ENCODE results near the gene COLEC12.

The COLEC12 gene

GRCh38 chr18:473802-474201 is 26.7 kb downstream of the COLEC12 start:
- DNase-seq: no peak

GRCh38 chr18:471716-472115 is 28.8 kb downstream of the COLEC12 start:
- DNase-seq: no peak

DNA sequence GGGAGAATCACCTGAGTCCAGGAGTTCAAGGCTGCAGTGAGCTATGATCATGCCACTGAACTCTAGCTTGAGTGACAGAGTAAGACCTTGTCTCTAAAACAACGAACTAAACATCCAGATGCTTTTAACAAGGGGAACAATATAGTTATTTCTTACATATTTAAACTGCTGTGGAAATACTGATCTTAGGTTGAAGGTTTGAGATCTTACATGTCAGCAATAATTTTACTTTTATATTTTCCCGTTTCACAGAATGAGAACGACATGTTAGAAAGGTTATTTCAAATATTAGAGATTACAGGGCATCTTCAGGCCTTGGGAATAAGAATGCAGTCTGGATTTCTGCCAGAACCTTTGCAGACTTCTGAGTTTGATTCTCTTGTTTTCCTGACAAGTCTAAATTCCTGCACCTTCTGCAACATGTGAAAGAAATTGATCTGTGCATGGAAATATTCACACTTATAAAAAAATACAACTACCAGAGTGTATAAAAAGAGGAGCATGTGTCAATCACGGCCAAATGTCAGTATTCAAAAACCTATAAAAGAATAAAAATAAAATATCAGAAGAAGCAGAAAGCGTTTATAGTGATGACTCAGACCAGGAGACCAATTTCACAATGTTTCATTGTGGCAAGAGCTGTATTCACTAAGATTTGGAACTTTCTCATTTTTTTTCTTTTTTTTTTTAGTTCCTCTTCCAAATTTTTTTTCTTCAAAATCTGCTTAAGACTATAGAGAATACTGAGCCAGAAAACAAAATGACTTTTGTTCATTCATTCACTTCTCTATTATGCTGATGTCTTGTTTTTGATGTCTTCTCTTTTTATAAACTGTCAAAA is 29.6 kb downstream of the COLEC12 start:
- no peak for DNase-seq

GRCh38 chr18:468955-469790 is 31.3 kb downstream of the COLEC12 start:
- no peak for DNase-seq

DNA sequence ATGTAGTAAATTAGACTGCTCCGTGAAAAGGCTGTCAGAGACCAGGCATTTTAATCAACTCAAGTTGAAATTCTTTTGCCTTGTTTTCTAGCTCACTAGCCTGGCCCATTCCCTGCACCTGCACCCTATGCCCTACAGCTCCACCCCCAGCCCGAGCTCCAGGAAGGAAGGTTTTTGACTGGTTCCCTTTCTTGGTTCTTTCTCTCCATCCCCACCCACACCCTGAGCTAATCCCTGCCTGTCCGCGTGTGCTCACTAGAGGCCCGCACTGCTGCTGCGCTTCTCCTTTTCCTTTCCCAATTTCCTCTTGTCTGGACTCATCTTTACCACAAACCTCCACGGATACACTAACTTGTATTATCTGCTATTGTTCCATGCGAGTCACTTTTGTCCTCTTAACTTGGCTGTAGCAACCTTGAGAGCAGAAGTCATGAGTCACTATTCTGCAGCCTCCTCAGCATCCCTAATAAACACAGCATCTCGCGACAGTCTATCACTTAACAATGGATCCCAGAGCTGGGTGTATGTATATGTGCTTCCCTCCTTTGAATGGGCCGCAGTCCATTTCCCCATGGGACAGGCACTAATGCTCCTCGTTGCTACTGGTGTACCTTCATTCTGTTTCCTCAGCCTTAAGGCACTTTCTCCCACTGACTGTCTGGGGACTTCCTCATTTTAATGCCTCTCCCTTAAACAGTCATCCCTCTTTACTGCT is 36.5 kb downstream of the COLEC12 start:
- DNase-seq: no peak

DNA sequence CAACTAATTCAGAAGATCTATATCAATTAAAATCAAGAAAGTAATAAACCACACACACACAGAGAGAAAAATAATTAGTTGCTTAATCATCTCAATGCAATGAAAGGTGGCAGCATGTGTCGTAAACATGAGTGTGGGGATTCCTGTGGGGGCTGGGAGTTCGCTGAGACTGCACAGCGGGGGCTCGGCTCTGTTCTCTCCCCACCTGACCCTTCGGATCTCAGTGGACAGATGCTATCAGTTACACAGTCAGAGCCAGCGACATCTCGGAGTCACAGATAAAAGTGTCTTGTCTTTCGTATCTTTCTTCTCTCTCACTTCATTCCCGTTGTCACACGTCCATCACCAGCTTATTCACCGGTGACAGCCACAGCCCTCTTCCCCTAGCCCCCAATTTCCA is 37.1 kb downstream of the COLEC12 start:
- DNase-seq: no peak

DNA sequence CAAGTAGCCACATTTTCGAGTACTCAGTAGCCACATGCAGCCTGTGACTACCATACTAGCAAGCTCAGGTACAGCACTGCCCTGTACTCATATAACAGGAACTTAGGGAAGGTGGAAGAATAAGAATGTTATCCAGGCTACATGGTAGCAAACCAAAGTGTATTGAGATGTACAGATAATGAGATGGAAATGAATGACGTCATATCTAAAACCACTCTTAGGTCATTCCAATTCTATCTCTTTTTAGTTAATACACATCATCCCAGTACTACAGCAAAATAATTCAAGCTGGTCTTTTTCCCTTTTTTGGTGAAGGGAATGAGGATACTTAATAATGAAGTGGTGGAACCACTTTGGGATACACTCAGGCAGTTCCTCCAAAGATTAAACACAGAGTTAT is 38.7 kb downstream of the COLEC12 start:
- no peak for DNase-seq

GRCh38 chr18:460791-461190 is 39.7 kb downstream of the COLEC12 start:
- no peak for DNase-seq

- DNase-seq: no peak
Observed at GRCh38 chr18:459814-460593, 40.5 kb downstream of the COLEC12 start.

- DNase-seq: no peak
Observed at GRCh38 chr18:457521-458412, 42.7 kb downstream of the COLEC12 start.

DNA sequence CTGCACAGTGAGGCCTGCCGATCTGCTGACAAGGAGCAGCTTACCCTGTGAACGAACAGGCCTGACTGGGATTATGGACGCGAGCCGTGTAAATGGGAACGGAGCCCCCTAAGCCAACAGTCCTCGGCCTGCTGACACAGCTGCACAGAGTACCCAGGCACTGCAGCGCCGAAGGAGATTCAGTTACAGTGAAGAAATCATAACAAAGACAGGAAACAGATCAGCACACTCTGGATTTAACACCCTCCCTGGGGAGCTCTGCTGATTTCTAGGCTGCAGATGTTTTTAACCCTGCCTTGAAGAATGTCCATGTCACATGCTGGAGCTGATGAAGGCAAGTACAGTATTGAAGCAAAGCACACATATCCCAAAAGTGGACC is 43.4 kb downstream of the COLEC12 start:
- peak; percentile 4 for DNase-seq

DNA sequence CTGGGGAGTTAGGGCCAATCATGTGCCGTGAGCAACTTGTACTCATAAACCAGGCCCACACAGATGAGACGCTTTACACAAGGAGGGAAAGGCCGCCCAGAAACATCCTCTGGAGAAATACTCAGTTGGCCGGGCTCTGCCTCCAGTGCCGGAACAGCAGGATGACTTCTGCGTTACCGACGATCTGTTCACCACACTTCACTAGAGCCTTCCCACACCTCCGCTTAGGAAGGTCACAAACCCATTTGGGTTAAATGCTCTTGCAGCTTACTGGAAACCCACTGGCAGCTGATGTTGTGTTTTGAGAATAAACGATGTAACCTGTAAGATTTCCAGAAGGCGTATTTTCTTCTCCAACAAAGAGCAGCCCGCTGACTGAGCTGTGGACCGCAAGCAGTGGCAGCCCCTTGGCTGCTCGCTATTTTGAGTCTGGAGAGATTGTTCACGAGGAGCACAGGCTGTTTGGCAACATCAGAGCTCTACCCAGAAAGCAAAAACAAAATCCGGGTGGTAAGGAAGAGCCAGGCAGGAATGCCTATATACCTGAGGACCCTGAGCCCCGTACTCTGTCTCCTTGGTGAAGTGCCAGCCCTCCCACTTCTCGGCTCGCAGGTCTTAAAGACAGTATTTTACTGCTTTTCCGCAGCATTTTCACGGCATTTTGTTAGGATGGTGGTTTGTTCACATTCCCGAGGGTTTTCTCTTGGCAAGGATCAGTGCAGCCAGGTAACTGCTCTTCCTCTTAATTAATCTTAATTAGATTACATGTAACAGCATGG is 44.0 kb downstream of the COLEC12 start:
- no peak for DNase-seq

- no peak for DNase-seq
Observed at GRCh38 chr18:453400-453799, 47.1 kb downstream of the COLEC12 start.

DNA sequence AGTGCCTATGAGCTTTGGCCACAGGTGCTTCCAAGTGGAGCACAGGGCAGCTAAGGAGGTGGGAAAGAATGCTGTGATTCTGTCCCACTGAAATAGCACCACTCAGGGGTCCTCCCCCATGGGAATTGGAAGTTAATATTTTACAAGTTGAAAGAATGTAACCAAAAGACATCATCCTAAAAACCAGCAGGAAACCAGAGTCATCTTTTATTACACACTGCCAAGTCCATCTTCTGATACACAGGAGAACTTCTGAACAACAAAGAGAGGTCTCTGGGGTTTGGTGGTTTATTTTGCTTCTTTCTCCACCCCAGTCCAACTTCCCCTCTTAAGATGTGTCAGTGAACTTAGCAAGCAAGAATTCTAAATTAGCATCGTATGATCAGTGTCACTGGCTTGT is 47.7 kb downstream of the COLEC12 start:
- DNase-seq: no peak

GRCh38 chr18:449374-449773 is 51.1 kb downstream of the COLEC12 start:
- DNase-seq: no peak

DNA sequence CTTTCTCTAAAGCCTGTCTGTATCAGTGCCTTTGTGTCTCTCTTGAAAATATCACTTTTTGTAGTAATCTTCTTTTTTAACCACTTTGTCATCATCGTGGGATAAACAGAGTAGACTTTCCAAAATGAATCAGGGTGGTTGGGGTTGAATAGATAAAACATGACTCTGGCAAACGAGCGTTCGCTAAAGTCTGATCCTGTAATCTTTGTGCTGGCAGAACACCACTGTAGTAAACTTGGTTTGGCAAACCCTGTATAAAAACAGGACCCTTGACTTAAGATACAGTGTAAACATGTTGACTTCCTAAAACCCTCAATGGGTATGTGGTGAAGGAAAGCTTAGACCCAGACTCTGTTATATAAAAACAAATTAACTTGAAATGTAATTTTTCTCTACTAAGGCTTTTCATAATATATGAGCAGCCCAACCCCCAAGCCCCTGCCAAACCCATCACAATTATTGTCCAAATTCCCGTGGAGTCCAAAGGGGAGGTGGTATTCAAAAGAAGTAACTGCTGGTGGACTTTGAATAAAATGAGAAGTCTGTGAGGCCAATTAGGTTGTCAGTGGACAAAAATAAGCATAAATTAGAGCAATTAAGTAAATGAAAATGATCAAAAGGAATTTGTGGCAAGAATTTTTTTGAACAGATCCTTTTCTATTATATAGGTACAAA is 52.2 kb downstream of the COLEC12 start:
- no peak for DNase-seq

- DNase-seq: no peak
Observed at GRCh38 chr18:446941-447560, 53.5 kb downstream of the COLEC12 start.

DNA sequence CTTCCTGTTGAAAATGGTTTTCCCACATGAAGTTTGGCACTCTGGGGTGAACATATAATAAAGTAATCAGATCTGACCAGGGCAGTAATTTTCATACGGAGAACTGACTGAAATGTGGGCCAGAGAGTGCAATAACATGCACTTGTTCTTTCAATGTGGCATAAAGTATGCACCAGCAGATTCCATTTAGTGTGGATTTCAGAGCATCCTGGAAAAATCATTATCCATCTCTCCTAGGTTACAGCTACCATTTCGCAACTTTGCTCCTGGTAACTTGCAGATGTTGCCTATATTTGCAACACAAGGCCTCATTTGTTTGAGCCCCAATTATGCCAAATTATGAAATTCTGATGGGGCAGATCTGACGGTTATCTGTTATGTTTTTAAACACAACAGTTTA is 55.4 kb downstream of the COLEC12 start:
- no peak for DNase-seq

DNA sequence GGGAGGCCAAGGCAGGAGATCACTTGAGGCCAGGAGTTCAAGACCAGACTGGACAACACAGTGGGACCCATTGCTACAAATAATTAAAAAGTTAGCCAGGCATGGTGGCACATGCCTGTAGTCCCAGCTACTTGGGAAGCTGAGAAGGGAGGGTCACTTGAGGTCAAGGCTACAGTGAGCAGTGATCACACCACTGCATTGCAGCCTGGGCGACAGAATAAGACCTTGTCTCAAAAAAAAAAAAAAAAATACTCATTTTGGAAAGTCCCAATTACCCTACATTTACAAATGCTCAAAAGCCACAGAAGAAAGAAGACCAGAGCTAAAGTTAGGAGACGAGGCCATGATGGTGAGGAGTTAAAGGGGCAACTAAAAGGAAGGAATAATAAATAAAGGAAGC is 61.9 kb downstream of the COLEC12 start:
- DNase-seq: no peak

DNA sequence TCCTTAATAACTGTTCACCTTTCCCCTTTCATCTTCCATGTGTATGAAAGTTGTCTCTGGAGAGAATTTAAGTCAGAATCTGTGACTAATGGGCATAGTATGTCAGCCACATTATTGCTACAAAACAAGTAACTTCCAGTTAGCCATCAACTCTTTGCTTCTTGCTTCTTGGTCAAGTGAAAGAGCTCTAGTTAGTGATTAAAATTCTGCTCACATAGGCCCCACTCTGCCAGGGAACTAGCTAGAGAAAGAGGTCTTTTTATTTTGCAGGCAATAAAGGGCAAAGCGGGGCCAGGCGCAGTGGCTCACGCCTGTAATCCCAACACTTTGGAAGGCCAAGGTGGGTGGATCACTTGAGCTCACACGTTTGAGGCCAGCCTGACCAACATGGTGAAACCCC is 64.6 kb downstream of the COLEC12 start:
- no peak for DNase-seq

All from DMS79 treated with DMSO at 0.1 percent for 48 hours (cell line).